ENCODE data around the gene BLM.
A peak's percentile ranks its signal among the peaks of the same experiment; 100 is the strongest.

Gene BLM

GRCh38 chr15:90828111-90828510 lies 111.0 kb downstream of the BLM start:
- no peak overlapping the region for H3K9ac ChIP-seq (ENCODE audit: low read length)
- no peak overlapping the region for H3K27ac ChIP-seq (ENCODE audit: low read length)
- H3K9me3 ChIP-seq (ENCODE audit: control insufficient read depth, low read depth, low read length) = no peaks in the 10 kb centered on the region
- H3K4me3 ChIP-seq (ENCODE audit: low read length) = no peak overlapping the region
- no peaks in the 10 kb centered on the region for H3K36me3 ChIP-seq (ENCODE audit: control insufficient read depth, low read depth, low read length)
- no peaks in the 10 kb centered on the region for H3K4me1 ChIP-seq (ENCODE audit: control insufficient read depth, low read depth, low read length)
- no peaks in the 10 kb centered on the region for H3K27me3 ChIP-seq (ENCODE audit: control insufficient read depth, insufficient read depth, low read length)

GRCh38 chr15:90829126-90829525 lies 112.0 kb downstream of the BLM start:
- Histone ChIP-seq H3K27ac (ENCODE audit: low read length) (no peak overlapping the region), H3K36me3 (ENCODE audit: control insufficient read depth, low read depth, low read length) (no peaks in the 10 kb centered on the region), H3K9ac (ENCODE audit: low read length) (no peak overlapping the region), H3K4me1 (ENCODE audit: control insufficient read depth, low read depth, low read length) (no peaks in the 10 kb centered on the region), H3K9me3 (ENCODE audit: control insufficient read depth, low read depth, low read length) (no peaks in the 10 kb centered on the region), H3K27me3 (ENCODE audit: control insufficient read depth, insufficient read depth, low read length) (no peaks in the 10 kb centered on the region), H3K4me3 (ENCODE audit: low read length) (no peak overlapping the region)

GRCh38 chr15:90829942-90830440 lies 112.8 kb downstream of the BLM start:
- Histone ChIP-seq H3K9me3 (ENCODE audit: control insufficient read depth, low read depth, low read length) (no peaks in the 10 kb centered on the region), H3K9ac (ENCODE audit: low read length) (no peak overlapping the region), H3K4me3 (ENCODE audit: low read length) (no peak overlapping the region)

GRCh38 chr15:90834626-90835025 lies 117.5 kb downstream of the BLM start:
- H3K9ac ChIP-seq (ENCODE audit: low read length) = no peak overlapping the region
- no peaks in the 10 kb centered on the region for H3K36me3 ChIP-seq (ENCODE audit: control insufficient read depth, low read depth, low read length)
- H3K27me3 ChIP-seq (ENCODE audit: control insufficient read depth, insufficient read depth, low read length) = no peaks in the 10 kb centered on the region
- H3K27ac ChIP-seq (ENCODE audit: low read length) = no peak overlapping the region
- H3K4me1 ChIP-seq (ENCODE audit: control insufficient read depth, low read depth, low read length) = peaks cover 13% of the 10 kb centered on the region
- H3K9me3 ChIP-seq (ENCODE audit: control insufficient read depth, low read depth, low read length) = no peaks in the 10 kb centered on the region
- H3K4me3 ChIP-seq (ENCODE audit: low read length) = no peak overlapping the region

More at GRCh38 chr15:90829942-90830440, 112.8 kb downstream of the BLM start:
- no peaks in the 10 kb centered on the region for H3K4me1 ChIP-seq (ENCODE audit: control insufficient read depth, low read depth, low read length)
- H3K36me3 ChIP-seq (ENCODE audit: control insufficient read depth, low read depth, low read length) = no peaks in the 10 kb centered on the region
- no peaks in the 10 kb centered on the region for H3K27me3 ChIP-seq (ENCODE audit: control insufficient read depth, insufficient read depth, low read length)
- H3K27ac ChIP-seq (ENCODE audit: low read length) = no peak overlapping the region

- H3K4me1 ChIP-seq (ENCODE audit: control insufficient read depth, low read depth, low read length) = peaks cover 22% of the 10 kb centered on the region
- H3K27ac ChIP-seq (ENCODE audit: low read length) = no peak overlapping the region
- H3K9ac ChIP-seq (ENCODE audit: low read length) = no peak overlapping the region
These were observed 119.2 kb downstream of the BLM start for GRCh38 chr15:90836296-90836871.

GRCh38 chr15:90837094-90837493 lies 119.9 kb downstream of the BLM start:
- Histone ChIP-seq H3K4me3 (ENCODE audit: low read length) (no peak overlapping the region), H3K27ac (ENCODE audit: low read length) (no peak overlapping the region), H3K27me3 (ENCODE audit: control insufficient read depth, insufficient read depth, low read length) (no peaks in the 10 kb centered on the region), H3K36me3 (ENCODE audit: control insufficient read depth, low read depth, low read length) (no peaks in the 10 kb centered on the region), H3K4me1 (ENCODE audit: control insufficient read depth, low read depth, low read length) (peaks cover 22% of the 10 kb centered on the region), H3K9me3 (ENCODE audit: control insufficient read depth, low read depth, low read length) (no peaks in the 10 kb centered on the region), H3K9ac (ENCODE audit: low read length) (no peak overlapping the region)

More at GRCh38 chr15:90836296-90836871, 119.2 kb downstream of the BLM start:
- Histone ChIP-seq H3K27me3 (ENCODE audit: control insufficient read depth, insufficient read depth, low read length) (no peaks in the 10 kb centered on the region), H3K36me3 (ENCODE audit: control insufficient read depth, low read depth, low read length) (no peaks in the 10 kb centered on the region), H3K9me3 (ENCODE audit: control insufficient read depth, low read depth, low read length) (no peaks in the 10 kb centered on the region), H3K4me3 (ENCODE audit: low read length) (no peak overlapping the region)

GRCh38 chr15:90838139-90838538 lies 121.0 kb downstream of the BLM start:
- no peak overlapping the region for H3K9ac ChIP-seq (ENCODE audit: low read length)
- H3K4me3 ChIP-seq (ENCODE audit: low read length) = no peak overlapping the region
- H3K9me3 ChIP-seq (ENCODE audit: control insufficient read depth, low read depth, low read length) = no peaks in the 10 kb centered on the region
- H3K27ac ChIP-seq (ENCODE audit: low read length) = no peak overlapping the region
- no peaks in the 10 kb centered on the region for H3K27me3 ChIP-seq (ENCODE audit: control insufficient read depth, insufficient read depth, low read length)
- H3K36me3 ChIP-seq (ENCODE audit: control insufficient read depth, low read depth, low read length) = no peaks in the 10 kb centered on the region
- peaks cover 22% of the 10 kb centered on the region for H3K4me1 ChIP-seq (ENCODE audit: control insufficient read depth, low read depth, low read length)

- H3K9me3 ChIP-seq (ENCODE audit: control insufficient read depth, low read depth, low read length) = no peaks in the 10 kb centered on the region
- H3K27me3 ChIP-seq (ENCODE audit: control insufficient read depth, insufficient read depth, low read length) = no peaks in the 10 kb centered on the region
- no peak overlapping the region for H3K27ac ChIP-seq (ENCODE audit: low read length)
- no peak overlapping the region for H3K4me3 ChIP-seq (ENCODE audit: low read length)
- peaks cover 22% of the 10 kb centered on the region for H3K4me1 ChIP-seq (ENCODE audit: control insufficient read depth, low read depth, low read length)
- no peaks in the 10 kb centered on the region for H3K36me3 ChIP-seq (ENCODE audit: control insufficient read depth, low read depth, low read length)
- no peak overlapping the region for H3K9ac ChIP-seq (ENCODE audit: low read length)
These were observed 121.4 kb downstream of the BLM start for GRCh38 chr15:90838544-90838943.

- H3K9me3 ChIP-seq (ENCODE audit: control insufficient read depth, low read depth, low read length) = no peaks in the 10 kb centered on the region
- peak overlapping the region; percentile 18 for H3K27ac ChIP-seq (ENCODE audit: low read length)
- H3K4me3 ChIP-seq (ENCODE audit: low read length) = no peak overlapping the region
- no peaks in the 10 kb centered on the region for H3K36me3 ChIP-seq (ENCODE audit: control insufficient read depth, low read depth, low read length)
- no peaks in the 10 kb centered on the region for H3K27me3 ChIP-seq (ENCODE audit: control insufficient read depth, insufficient read depth, low read length)
- H3K4me1 ChIP-seq (ENCODE audit: control insufficient read depth, low read depth, low read length) = peaks cover 22% of the 10 kb centered on the region
- H3K9ac ChIP-seq (ENCODE audit: low read length) = peak overlapping the region; percentile 18
These were observed 122.3 kb downstream of the BLM start for GRCh38 chr15:90839187-90840071.

- Histone ChIP-seq H3K4me1 (ENCODE audit: control insufficient read depth, low read depth, low read length) (peaks cover 22% of the 10 kb centered on the region), H3K36me3 (ENCODE audit: control insufficient read depth, low read depth, low read length) (no peaks in the 10 kb centered on the region), H3K9me3 (ENCODE audit: control insufficient read depth, low read depth, low read length) (no peaks in the 10 kb centered on the region), H3K4me3 (ENCODE audit: low read length) (no peak overlapping the region), H3K9ac (ENCODE audit: low read length) (no peak overlapping the region), H3K27me3 (ENCODE audit: control insufficient read depth, insufficient read depth, low read length) (no peaks in the 10 kb centered on the region), H3K27ac (ENCODE audit: low read length) (no peak overlapping the region)
These were observed 123.2 kb downstream of the BLM start for GRCh38 chr15:90840157-90840855.

- Histone ChIP-seq H3K27ac (ENCODE audit: low read length) (no peak overlapping the region), H3K4me1 (ENCODE audit: control insufficient read depth, low read depth, low read length) (peaks cover 22% of the 10 kb centered on the region), H3K4me3 (ENCODE audit: low read length) (no peak overlapping the region), H3K9ac (ENCODE audit: low read length) (no peak overlapping the region), H3K27me3 (ENCODE audit: control insufficient read depth, insufficient read depth, low read length) (no peaks in the 10 kb centered on the region), H3K9me3 (ENCODE audit: control insufficient read depth, low read depth, low read length) (no peaks in the 10 kb centered on the region), H3K36me3 (ENCODE audit: control insufficient read depth, low read depth, low read length) (no peaks in the 10 kb centered on the region)
These were observed 123.8 kb downstream of the BLM start for GRCh38 chr15:90840954-90841353.
